Measurements from ENCODE around the gene POU4F1. TPM values are rescaled to one million over a fixed set of nuclear protein-coding genes. Genes with fewer than 3 reads are reported as not detected.
A peak's percentile ranks its signal among the peaks of the same experiment; 100 is the strongest.

POU4F1 gene
- total RNA-seq, 1 donor from 2014 or later, result 0.92 TPM

GRCh38 chr13:78606471-78607408, 3.4 kb upstream of the POU4F1 start:
- DNase-seq, result no peak

GRCh38 chr13:78604782-78605611, 1.6 kb upstream of the POU4F1 start:
- DNase-seq, result no peak

GRCh38 chr13:78602561-78603239, 652 bp downstream of the POU4F1 start:
- DNase-seq, result peak; percentile 32

GRCh38 chr13:78601874-78602560, 1.3 kb downstream of the POU4F1 start:
- DNase-seq, result no peak

GRCh38 chr13:78601124-78601873, 2.1 kb downstream of the POU4F1 start:
- peak; percentile 59 for DNase-seq

GRCh38 chr13:78600280-78600883, 3.0 kb downstream of the POU4F1 start:
- peak; percentile 28 for DNase-seq

- peak; percentile 35 for DNase-seq
Measured at GRCh38 chr13:78599645-78600279, 3.6 kb downstream of the POU4F1 start.

GRCh38 chr13:78598966-78599644, 4.2 kb downstream of the POU4F1 start:
- no peak for DNase-seq

- DNase-seq, result peak; percentile 37
Measured at GRCh38 chr13:78598116-78598781, 5.1 kb downstream of the POU4F1 start.

- no peak for DNase-seq
Measured at GRCh38 chr13:78597602-78597932, 5.8 kb downstream of the POU4F1 start.

GRCh38 chr13:78596736-78597601, 6.4 kb downstream of the POU4F1 start:
- DNase-seq, result peak; percentile 56

- DNase-seq, result no peak
Measured at GRCh38 chr13:78596399-78596735, 7.0 kb downstream of the POU4F1 start.

GRCh38 chr13:78595495-78596398, 7.6 kb downstream of the POU4F1 start:
- peak; percentile 58 for DNase-seq

- DNase-seq, result peak; percentile 9
Measured at GRCh38 chr13:78594456-78594975, 8.8 kb downstream of the POU4F1 start.

GRCh38 chr13:78593652-78594455, 9.5 kb downstream of the POU4F1 start:
- peak; percentile 37 for DNase-seq

GRCh38 chr13:78593129-78593528, 10.2 kb downstream of the POU4F1 start:
- DNase-seq, result peak; percentile 7
